ENCODE data around the gene NLRP1. TPM values are rescaled to one million over a fixed set of nuclear protein-coding genes. Genes with fewer than 3 reads are reported as not detected.

NLRP1 gene
- total and polyA plus RNA-seq, 7 donors: 2.7 to 5.7 (median 3.4) TPM

- Histone ChIP-seq H3K36me3 (ENCODE audit: insufficient read depth in 1 of 2, low read depth in 1 of 2) (peaks cover 0 to 4% of the 10 kb centered on the region in 2 donors), H3K27me3 (ENCODE audit: insufficient read depth in 3 of 3, low read length in 2 of 3) (no peaks in the 10 kb centered on the region), H3K27ac (peak overlapping the region; percentile 58), H3K4me3 (peak overlapping the region; percentile 32), H3K9me3 (no peaks in the 10 kb centered on the region), H3K4me1 (peaks cover 21% of the 10 kb centered on the region)
- intact Hi-C loops (cut with DNase I): loop anchor here in 1 of 2 donors (2.0 to 5.0 kb wide), 3 partner anchors 121 to 851 kb away; partner anchors contain the start of gene AIPL1
- no peak for TF ChIP-seq CTCF (IDR thresholded peaks at IDR 0.05)
- no peak for DNase-seq
- ATAC-seq: peak; percentile 64 to 82 (median 76)
- WGBS, 3 donors: 2 to 10% (median 8%) methylated on average over 11 of the region's 11 CpGs
Measured at GRCh38 chr17:5585836-5586521, 1.7 kb upstream of the NLRP1 start.

GRCh38 chr17:5585287-5585794 lies 1.0 kb upstream of the NLRP1 start:
- TF ChIP-seq CTCF (IDR thresholded peaks at IDR 0.05): no peak
- Histone ChIP-seq H3K36me3 (ENCODE audit: insufficient read depth in 1 of 2, low read depth in 1 of 2) (peaks cover 0 to 4% of the 10 kb centered on the region in 2 donors), H3K27ac (peak overlapping the region; percentile 58), H3K9me3 (no peaks in the 10 kb centered on the region), H3K4me1 (peaks cover 21% of the 10 kb centered on the region), H3K4me3 (peak overlapping the region; percentile 32), H3K27me3 (ENCODE audit: insufficient read depth in 3 of 3, low read length in 2 of 3) (no peaks in the 10 kb centered on the region)
- 39 to 55% (median 44%) methylated on average over 11 of the region's 11 CpGs for WGBS, 3 donors
- DNase-seq: no peak
- no peak for ATAC-seq
- intact Hi-C loops (cut with DNase I): loop anchor here in 1 of 2 donors (5.0 kb wide), 2 partner anchors 122 to 852 kb away; partner anchors contain the start of gene AIPL1

- 64 to 79% (median 69%) methylated on average over 21 of the region's 21 CpGs for WGBS, 3 donors
- intact Hi-C loops (cut with DNase I): no loop called here
- peak in 2 of 4 donors; percentile 9 to 14 for ATAC-seq
- no peak for TF ChIP-seq CTCF (IDR thresholded peaks at IDR 0.05)
- H3K9me3 ChIP-seq: no peaks in the 10 kb centered on the region
- peaks cover 0 to 4% of the 10 kb centered on the region in 2 donors for H3K36me3 ChIP-seq (ENCODE audit: insufficient read depth in 1 of 2, low read depth in 1 of 2)
- DNase-seq: peak; percentile 29 to 58
- peaks cover 21% of the 10 kb centered on the region for H3K4me1 ChIP-seq
- peak overlapping the region; percentile 63 for H3K4me3 ChIP-seq
- H3K27me3 ChIP-seq (ENCODE audit: insufficient read depth in 3 of 3, low read length in 2 of 3): no peaks in the 10 kb centered on the region
- H3K27ac ChIP-seq: peak overlapping the region; percentile 73
Measured at GRCh38 chr17:5583426-5584382, 605 bp downstream of the NLRP1 start.

GRCh38 chr17:5582209-5583185 lies 1.8 kb downstream of the NLRP1 start:
- WGBS, 3 donors: 75 to 82% (median 76%) methylated on average over 11 of the region's 11 CpGs
- ATAC-seq (no peak), DNase-seq (no peak)
- no peak overlapping the region for H3K27ac ChIP-seq
- H3K27me3 ChIP-seq (ENCODE audit: insufficient read depth in 3 of 3, low read length in 2 of 3): no peaks in the 10 kb centered on the region
- H3K9me3 ChIP-seq: no peaks in the 10 kb centered on the region
- H3K4me3 ChIP-seq: peak overlapping the region; percentile 63
- peaks cover 21% of the 10 kb centered on the region for H3K4me1 ChIP-seq
- TF ChIP-seq CTCF (IDR thresholded peaks at IDR 0.05): no peak
- intact Hi-C loops (cut with DNase I): no loop called here
- peaks cover 0 to 4% of the 10 kb centered on the region in 2 donors for H3K36me3 ChIP-seq (ENCODE audit: insufficient read depth in 1 of 2, low read depth in 1 of 2)

Measured in psoas muscle (tissue), 8 donors.